ENCODE measurements around the gene CSF3.

Gene CSF3

GRCh38 chr17:40014375-40014980 lies 762 bp upstream of the CSF3 start:
- Histone ChIP-seq H3K9me3 (no peaks in the 10 kb centered on the region), H3K27ac (peak overlapping the region in 1 of 2 donors; percentile 10), H3K27me3 (no peaks in the 10 kb centered on the region), H3K4me3 (no peak overlapping the region), H3K36me3 (peaks cover 2 to 6% (median 4%) of the 10 kb centered on the region in 3 donors), H3K4me1 (peaks cover 0 to 33% (median 25%) of the 10 kb centered on the region in 4 donors)
- intact Hi-C loops (cut with DNase I; ENCODE audit: low total_unique reads) = loop anchor here (5.0 to 10.0 kb wide), 2 partner anchors 178 to 260 kb away; no protein-coding TSS in a partner anchor
- no peak for DNase-seq
- TF ChIP-seq CTCF (IDR thresholded peaks at IDR 0.05) = no peak

- Histone ChIP-seq H3K4me1 (peaks cover 0 to 39% (median 27%) of the 10 kb centered on the region in 4 donors), H3K27ac (no peak overlapping the region), H3K27me3 (no peaks in the 10 kb centered on the region), H3K9me3 (no peaks in the 10 kb centered on the region), H3K36me3 (peaks cover 4 to 24% (median 19%) of the 10 kb centered on the region in 3 donors), H3K4me3 (no peak overlapping the region)
- no peak for TF ChIP-seq CTCF (IDR thresholded peaks at IDR 0.05)
- intact Hi-C loops (cut with DNase I; ENCODE audit: low total_unique reads) = loop anchor here (10.0 kb wide), 1 partner anchor 259 kb away; no protein-coding TSS in a partner anchor
- DNase-seq = no peak
These were observed 1.1 kb downstream of the CSF3 start for GRCh38 chr17:40015998-40016985.

- H3K27me3 ChIP-seq = no peaks in the 10 kb centered on the region
- no peaks in the 10 kb centered on the region for H3K9me3 ChIP-seq
- H3K27ac ChIP-seq = peak overlapping the region in 1 of 2 donors; percentile 54
- H3K4me3 ChIP-seq = no peak overlapping the region
- DNase-seq = no peak
- H3K36me3 ChIP-seq = peaks cover 14 to 37% (median 30%) of the 10 kb centered on the region in 3 donors
- intact Hi-C loops (cut with DNase I; ENCODE audit: low total_unique reads) = loop anchor here (10.0 kb wide), 1 partner anchor 257 kb away; no protein-coding TSS in a partner anchor
- peaks cover 0 to 50% (median 27%) of the 10 kb centered on the region in 4 donors for H3K4me1 ChIP-seq
- TF ChIP-seq CTCF (IDR thresholded peaks at IDR 0.05) = no peak
These were observed 2.3 kb downstream of the CSF3 start for GRCh38 chr17:40017422-40018080.

GRCh38 chr17:40018211-40019121 lies 3.2 kb downstream of the CSF3 start:
- TF ChIP-seq CTCF (IDR thresholded peaks at IDR 0.05) = no peak
- H3K9me3 ChIP-seq = no peaks in the 10 kb centered on the region
- H3K4me3 ChIP-seq = no peak overlapping the region
- peaks cover 0 to 56% (median 27%) of the 10 kb centered on the region in 4 donors for H3K4me1 ChIP-seq
- no peaks in the 10 kb centered on the region for H3K27me3 ChIP-seq
- peak overlapping the region; percentile 54 to 55 for H3K27ac ChIP-seq
- peaks cover 21 to 46% (median 38%) of the 10 kb centered on the region in 3 donors for H3K36me3 ChIP-seq
- DNase-seq = no peak
- intact Hi-C loops (cut with DNase I; ENCODE audit: low total_unique reads) = loop anchor here (10.0 kb wide), 1 partner anchor 256 kb away; no protein-coding TSS in a partner anchor
